ENCODE results near the gene IDE.
"Not testable (repeated sequence)": the region's sequence is repeated elsewhere in the genome, so short reads cannot be mapped to it uniquely, and the experiment has no call there.

DNA sequence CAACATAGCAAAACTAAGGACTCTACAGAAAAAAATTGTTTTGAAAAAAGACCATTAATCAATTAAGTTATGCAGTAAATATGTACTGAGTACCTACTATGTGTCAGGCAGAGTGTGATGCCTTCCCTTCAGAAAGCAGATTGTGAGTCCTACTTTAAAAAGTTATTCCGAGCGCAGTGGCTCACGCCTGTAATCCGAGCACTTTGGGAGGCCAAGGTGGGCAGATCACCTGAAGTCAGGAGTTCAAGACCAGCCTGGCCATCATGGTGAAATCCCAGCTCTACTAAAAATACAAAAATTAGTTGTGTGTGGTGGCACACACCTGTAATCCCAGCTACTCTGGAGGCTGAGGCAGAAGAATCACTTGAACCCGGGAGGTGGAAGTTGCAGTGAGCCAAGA, 4.2 kb downstream of the IDE start:
- TF ChIP-seq, protein P1, sequence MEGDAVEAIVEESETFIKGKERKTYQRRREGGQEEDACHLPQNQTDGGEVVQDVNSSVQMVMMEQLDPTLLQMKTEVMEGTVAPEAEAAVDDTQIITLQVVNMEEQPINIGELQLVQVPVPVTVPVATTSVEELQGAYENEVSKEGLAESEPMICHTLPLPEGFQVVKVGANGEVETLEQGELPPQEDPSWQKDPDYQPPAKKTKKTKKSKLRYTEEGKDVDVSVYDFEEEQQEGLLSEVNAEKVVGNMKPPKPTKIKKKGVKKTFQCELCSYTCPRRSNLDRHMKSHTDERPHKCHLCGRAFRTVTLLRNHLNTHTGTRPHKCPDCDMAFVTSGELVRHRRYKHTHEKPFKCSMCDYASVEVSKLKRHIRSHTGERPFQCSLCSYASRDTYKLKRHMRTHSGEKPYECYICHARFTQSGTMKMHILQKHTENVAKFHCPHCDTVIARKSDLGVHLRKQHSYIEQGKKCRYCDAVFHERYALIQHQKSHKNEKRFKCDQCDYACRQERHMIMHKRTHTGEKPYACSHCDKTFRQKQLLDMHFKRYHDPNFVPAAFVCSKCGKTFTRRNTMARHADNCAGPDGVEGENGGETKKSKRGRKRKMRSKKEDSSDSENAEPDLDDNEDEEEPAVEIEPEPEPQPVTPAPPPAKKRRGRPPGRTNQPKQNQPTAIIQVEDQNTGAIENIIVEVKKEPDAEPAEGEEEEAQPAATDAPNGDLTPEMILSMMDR (IDR thresholded peaks at IDR 0.05): not testable (repeated sequence)
- TF ChIP-seq POLR2A (IDR thresholded peaks at IDR 0.05): not testable (repeated sequence)

Measured in right lobe of liver (tissue), 4 donors.